ENCODE data around the gene MLLT10. TPM values are rescaled to one million over a fixed set of nuclear protein-coding genes. Genes with fewer than 3 reads are reported as not detected.
A peak's percentile ranks its signal among the peaks of the same experiment; 100 is the strongest.

The MLLT10 gene
- total and polyA plus RNA-seq, 2 donors (not counting 3 experiments of a cell fraction or from before 2014, with no cell fraction given) = 35.4 to 54.0 TPM

DNA sequence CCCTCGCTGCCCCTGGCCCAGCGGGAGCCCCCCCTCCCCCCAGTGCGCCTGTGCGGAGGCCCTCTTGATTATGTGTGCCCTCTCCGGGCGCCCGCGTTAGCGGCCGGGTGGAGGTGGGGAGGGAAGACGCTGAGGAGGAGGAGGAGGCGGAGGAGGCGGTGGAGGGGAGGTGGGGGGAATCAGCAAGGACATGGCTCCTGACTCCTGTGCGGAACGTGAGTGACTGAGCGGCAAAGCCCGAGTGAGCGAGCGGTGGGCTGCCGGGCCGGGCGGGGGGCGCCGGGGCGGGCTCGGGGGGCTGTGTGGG is 201 bp downstream of the MLLT10 start:
- Histone ChIP-seq H3K79me2 (ENCODE audit: control insufficient read depth, insufficient read depth, low read length) (peaks cover 28% of the 10 kb centered on the region), H4K20me1 (replicated peaks; ENCODE audit: control insufficient read depth, extremely low read depth, insufficient read depth, low read length) (no peaks in the 10 kb centered on the region), H3K4me1 (ENCODE audit: control insufficient read depth, extremely low read depth, insufficient read depth, low read length) (peaks cover 15% of the 10 kb centered on the region), H2AFZ (ENCODE audit: low read depth, low read length) (no peak overlapping the region), H3K36me3 (ENCODE audit: control insufficient read depth in 2 of 2, extremely low read depth in 1 of 2, insufficient read depth in 2 of 2, low read length in 2 of 2) (no peaks in the 10 kb centered on the region), H3K27me3 (ENCODE audit: control insufficient read depth in 2 of 2, insufficient read depth in 2 of 2, low read length in 2 of 2) (no peaks in the 10 kb centered on the region), H3K9me3 (replicated peaks; ENCODE audit: control insufficient read depth, insufficient read depth, low read length) (no peaks in the 10 kb centered on the region), H3K9me1 (replicated peaks; ENCODE audit: control insufficient read depth, extremely low read depth, insufficient read depth, low read length) (no peaks in the 10 kb centered on the region), H3K4me2 (ENCODE audit: insufficient read depth, low read length) (no peak overlapping the region), H3K9ac (replicated peaks; ENCODE audit: extremely low read depth, insufficient read depth, low read length) (peak overlapping the region; percentile 75), H3K27ac (ENCODE audit: insufficient read depth, low read depth, low read length) (no peak overlapping the region), H3K4me3 (replicated peaks in 1 of 3; ENCODE audit: insufficient read depth in 1 of 3, low read depth in 1 of 3, low read length in 3 of 3) (peak overlapping the region; percentile 80 to 93 (median 83))
- POLR2A ChIA-PET = interaction anchor here (0.6 kb wide), 1 partner anchor 16 kb away, joined by 3 read pairs; no protein-coding TSS in a partner anchor
- CTCF ChIA-PET = interaction anchor here (0.8 to 1.8 kb wide), 3 partner anchors 16 to 198 kb away, joined by 3 to 11 read pairs (median 7); no protein-coding TSS in a partner anchor
- no peak for FAIRE-seq
- BruUV-seq (replicated peaks) = no TSS peak
- dilution Hi-C loops (cut with MboI; ENCODE audit: extremely low pct_ligation_motif_present, low sequenced_read_pairs) (no loop called here), intact Hi-C loops (cut with micrococcal nuclease) (loop anchor here (1.0 kb wide), 5 partner anchors 8 to 256 kb away; no protein-coding TSS in a partner anchor)
- no peak for TF ChIP-seq JUN (IDR thresholded peaks at IDR 0.05; ENCODE audit: borderline replicate concordance, insufficient read depth, insufficient read length, low read depth)
- TF ChIP-seq, protein P1, sequence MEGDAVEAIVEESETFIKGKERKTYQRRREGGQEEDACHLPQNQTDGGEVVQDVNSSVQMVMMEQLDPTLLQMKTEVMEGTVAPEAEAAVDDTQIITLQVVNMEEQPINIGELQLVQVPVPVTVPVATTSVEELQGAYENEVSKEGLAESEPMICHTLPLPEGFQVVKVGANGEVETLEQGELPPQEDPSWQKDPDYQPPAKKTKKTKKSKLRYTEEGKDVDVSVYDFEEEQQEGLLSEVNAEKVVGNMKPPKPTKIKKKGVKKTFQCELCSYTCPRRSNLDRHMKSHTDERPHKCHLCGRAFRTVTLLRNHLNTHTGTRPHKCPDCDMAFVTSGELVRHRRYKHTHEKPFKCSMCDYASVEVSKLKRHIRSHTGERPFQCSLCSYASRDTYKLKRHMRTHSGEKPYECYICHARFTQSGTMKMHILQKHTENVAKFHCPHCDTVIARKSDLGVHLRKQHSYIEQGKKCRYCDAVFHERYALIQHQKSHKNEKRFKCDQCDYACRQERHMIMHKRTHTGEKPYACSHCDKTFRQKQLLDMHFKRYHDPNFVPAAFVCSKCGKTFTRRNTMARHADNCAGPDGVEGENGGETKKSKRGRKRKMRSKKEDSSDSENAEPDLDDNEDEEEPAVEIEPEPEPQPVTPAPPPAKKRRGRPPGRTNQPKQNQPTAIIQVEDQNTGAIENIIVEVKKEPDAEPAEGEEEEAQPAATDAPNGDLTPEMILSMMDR (IDR thresholded peaks at IDR 0.05; ENCODE audit: extremely low read depth in 1 of 2, insufficient read depth in 1 of 2, low read depth in 1 of 2, low read length in 2 of 2) = no peak
- DNase-seq (ENCODE audit: low read depth, low spot score) = no peak

DNA sequence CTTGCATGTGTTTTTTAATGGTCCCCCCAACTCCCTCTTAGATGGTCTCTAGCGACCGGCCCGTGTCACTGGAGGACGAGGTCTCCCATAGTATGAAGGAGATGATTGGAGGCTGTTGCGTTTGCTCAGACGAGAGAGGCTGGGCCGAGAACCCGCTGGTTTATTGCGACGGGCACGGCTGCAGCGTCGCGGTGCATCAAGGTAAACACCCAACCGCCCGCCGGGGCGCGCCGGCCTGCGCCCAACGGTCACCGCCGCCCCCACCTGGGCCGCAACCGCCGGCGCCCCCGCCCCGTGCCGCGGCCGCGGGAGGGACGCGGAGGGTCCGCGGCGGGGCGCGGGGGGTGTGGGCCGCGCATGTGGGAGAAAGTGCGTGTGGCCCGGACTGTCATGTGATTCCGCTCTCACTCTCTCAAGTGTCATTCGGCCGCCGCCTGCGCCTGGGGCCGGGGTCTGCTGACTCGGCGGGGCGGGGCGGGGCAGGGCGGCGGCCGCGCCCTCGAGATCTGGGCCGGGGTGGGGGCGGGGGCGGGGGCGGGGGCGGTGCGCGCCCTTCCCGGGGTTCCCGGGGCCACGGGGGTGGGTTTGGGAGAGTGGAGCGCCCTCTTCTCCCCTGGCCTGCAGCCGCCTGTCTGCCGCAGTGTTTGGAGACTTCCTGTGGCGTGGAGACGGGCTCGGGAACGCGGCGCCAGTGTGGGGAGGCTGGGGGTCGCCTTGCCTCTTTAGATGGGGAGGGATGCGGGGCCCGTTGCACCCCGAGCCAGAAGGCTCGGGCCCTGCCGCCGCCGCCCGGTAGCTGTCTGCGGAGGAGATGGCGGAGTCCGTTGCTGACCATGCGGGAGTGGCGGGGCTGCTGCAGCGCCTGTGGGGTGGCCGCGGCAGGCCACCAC is 817 bp downstream of the MLLT10 start:
- no TSS peak for BruUV-seq (replicated peaks)
- H3K79me2 ChIP-seq (ENCODE audit: control insufficient read depth, insufficient read depth, low read length) = peaks cover 28% of the 10 kb centered on the region
- intact Hi-C loops (cut with micrococcal nuclease) (loop anchor here (1.0 to 5.0 kb wide), 6 partner anchors 9 to 678 kb away; no protein-coding TSS in a partner anchor), dilution Hi-C loops (cut with MboI; ENCODE audit: extremely low pct_ligation_motif_present, low sequenced_read_pairs) (no loop called here)
- POLR2A ChIA-PET = no interaction called here
- no peak for FAIRE-seq
- TF ChIP-seq FOS (IDR thresholded peaks at IDR 0.05; ENCODE audit: borderline replicate concordance, insufficient read depth, low read length) = no peak
- no peak for TF ChIP-seq POLR2AphosphoS5 (IDR thresholded peaks at IDR 0.05; ENCODE audit: insufficient read depth, low read depth, low read length)
- no peak for TF ChIP-seq POLR2A (IDR thresholded peaks at IDR 0.05; ENCODE audit: low read depth, low read length)
- TF ChIP-seq, protein P1 (IDR thresholded peaks at IDR 0.05; ENCODE audit: extremely low read depth in 1 of 2, insufficient read depth in 1 of 2, low read depth in 1 of 2, low read length in 2 of 2) = no peak
- no peak for TF ChIP-seq GATA2 (IDR thresholded peaks at IDR 0.05; ENCODE audit: insufficient read depth, insufficient read length, low read depth, low read length)
- TF ChIP-seq JUN (IDR thresholded peaks at IDR 0.05; ENCODE audit: borderline replicate concordance, insufficient read depth, insufficient read length, low read depth) = no peak
- TF ChIP-seq, protein P2, sequence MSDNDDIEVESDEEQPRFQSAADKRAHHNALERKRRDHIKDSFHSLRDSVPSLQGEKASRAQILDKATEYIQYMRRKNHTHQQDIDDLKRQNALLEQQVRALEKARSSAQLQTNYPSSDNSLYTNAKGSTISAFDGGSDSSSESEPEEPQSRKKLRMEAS (IDR thresholded peaks at IDR 0.05; ENCODE audit: insufficient read depth, insufficient read length) = no peak
- no peak for TF ChIP-seq EZH2 (IDR thresholded peaks at IDR 0.05; ENCODE audit: borderline replicate concordance, low read depth, low read length, severe bottlenecking)
- TF ChIP-seq MYC (IDR thresholded peaks at IDR 0.05; ENCODE audit: low read depth, low read length) = no peak
- peak overlapping the region; percentile 23 for H3K27ac ChIP-seq (ENCODE audit: insufficient read depth, low read depth, low read length)
- peak overlapping the region; percentile 75 for H3K9ac ChIP-seq (replicated peaks; ENCODE audit: extremely low read depth, insufficient read depth, low read length)
- H3K9me3 ChIP-seq (replicated peaks; ENCODE audit: control insufficient read depth, insufficient read depth, low read length) = no peaks in the 10 kb centered on the region
- peaks cover 15% of the 10 kb centered on the region for H3K4me1 ChIP-seq (ENCODE audit: control insufficient read depth, extremely low read depth, insufficient read depth, low read length)
- H2AFZ ChIP-seq (ENCODE audit: low read depth, low read length) = peak overlapping the region; percentile 50
- CTCF ChIA-PET = no interaction called here
- H3K4me2 ChIP-seq (ENCODE audit: insufficient read depth, low read length) = peak overlapping the region; percentile 79
- DNase-seq (ENCODE audit: low read depth, low spot score) = peak; percentile 38
- no peaks in the 10 kb centered on the region for H3K9me1 ChIP-seq (replicated peaks; ENCODE audit: control insufficient read depth, extremely low read depth, insufficient read depth, low read length)
- peaks cover 0 to 2% of the 10 kb centered on the region in 2 experiments for H3K36me3 ChIP-seq (ENCODE audit: control insufficient read depth in 2 of 2, extremely low read depth in 1 of 2, insufficient read depth in 2 of 2, low read length in 2 of 2)
- H4K20me1 ChIP-seq (replicated peaks; ENCODE audit: control insufficient read depth, extremely low read depth, insufficient read depth, low read length) = no peaks in the 10 kb centered on the region
- H3K4me3 ChIP-seq (replicated peaks in 1 of 3; ENCODE audit: insufficient read depth in 1 of 3, low read depth in 1 of 3, low read length in 3 of 3) = peak overlapping the region; percentile 80 to 93 (median 83)
- H3K27me3 ChIP-seq (ENCODE audit: control insufficient read depth in 2 of 2, insufficient read depth in 2 of 2, low read length in 2 of 2) = no peaks in the 10 kb centered on the region

Data from endothelial cell of umbilical vein (primary cell).